HEK293 (cell line): ENCODE measurements around the gene RPL31.

Experiments used
- CTCF ChIA-PET: fragments of 350-600 bp; formaldehyde crosslinking; extraction: SDS; loops from one replicate; lab custom pipeline; 2021; ENCODE audit warnings: antibody characterized with exemption; lab: Yijun Ruan, JAX
- POLR2A ChIA-PET: fragments of 300-600 bp; formaldehyde crosslinking; extraction: SDS; loops from one replicate; lab custom pipeline; 2020; ENCODE audit warnings: antibody characterized with exemption, inconsistent platforms; lab: Yijun Ruan, JAX
- H3K27ac ChIP-seq: fragments of 200-500 bp; sonication (Bioruptor generic); 2 replicates; pipeline ENCODE4 v1.5.1; 2014; ENCODE audit warnings: low read depth, low read length, control low read depth, inconsistent platforms; ENCODE audit errors: extremely low read depth
- H3K36me3 ChIP-seq, 2 experiments: fragments of 200-500 bp in 1 of 2; sonication (Bioruptor generic) in 1 of 2; 1 replicate in 1 of 2; 2 replicates in 1 of 2; pipeline ENCODE4 v1.5.1; 2014 to 2017; ENCODE audit warnings: inconsistent platforms in 2 of 2, low read length in 2 of 2; ENCODE audit not compliant: control insufficient read depth in 2 of 2, insufficient read depth in 1 of 2
- H3K4me1 ChIP-seq: fragments of 200-500 bp; sonication (Bioruptor generic); 2 replicates; pipeline ENCODE4 v1.5.1; 2014; ENCODE audit warnings: mild to moderate bottlenecking, low read length, inconsistent platforms; ENCODE audit not compliant: control insufficient read depth, insufficient read depth
- H3K4me3 ChIP-seq: 2 replicates; pipeline ENCODE4 v1.5.1; 2011; ENCODE audit warnings: low read depth, mild to moderate bottlenecking, control low read depth, low read length, moderate library complexity
- H3K9me3 ChIP-seq: fragments of 200-500 bp; sonication (Bioruptor generic); 2 replicates; pipeline ENCODE4 v1.5.1; 2014; ENCODE audit warnings: low read depth, low read length, inconsistent platforms; ENCODE audit not compliant: control insufficient read depth, insufficient read depth
- GLIS1 ChIP-seq: fragments of 450-650 bp; formaldehyde crosslinking; IDR thresholded peaks from 2 replicates; pipeline ENCODE4 v1.5.1; 2016; ENCODE audit warnings: missing biosample characterization, missing genetic modification characterization
- KLF1 ChIP-seq: fragments of 450-650 bp; formaldehyde crosslinking; IDR thresholded peaks from 2 replicates; pipeline ENCODE4 v1.5.1; 2016; ENCODE audit warnings: missing biosample characterization, missing genetic modification characterization
- ZBTB1 ChIP-seq: fragments of 450-650 bp; formaldehyde crosslinking; IDR thresholded peaks from 2 replicates; pipeline ENCODE4 v1.5.1; 2016; ENCODE audit warnings: missing biosample characterization, missing genetic modification characterization
- ZBTB21 ChIP-seq: fragments of 450-650 bp; formaldehyde crosslinking; IDR thresholded peaks from 2 replicates; pipeline ENCODE4 v1.5.1; 2017; ENCODE audit warnings: missing biosample characterization, missing genetic modification characterization
- ZNF114 ChIP-seq: fragments of 450-650 bp; formaldehyde crosslinking; IDR thresholded peaks from 2 replicates; pipeline ENCODE4 v1.5.0; 2017; ENCODE audit warnings: missing biosample characterization, missing genetic modification characterization
- ZNF121 ChIP-seq: fragments of 450-650 bp; formaldehyde crosslinking; IDR thresholded peaks from 2 replicates; pipeline ENCODE4 v1.5.1; 2016; ENCODE audit warnings: missing biosample characterization, missing genetic modification characterization
- ZNF146 ChIP-seq: fragments of 450-650 bp; formaldehyde crosslinking; IDR thresholded peaks from 2 replicates; pipeline ENCODE4 v1.5.1; 2016; ENCODE audit warnings: missing biosample characterization, missing genetic modification characterization
- ZNF174 ChIP-seq: fragments of 450-650 bp; formaldehyde crosslinking; IDR thresholded peaks from 2 replicates; pipeline ENCODE4 v1.5.0; 2017; ENCODE audit warnings: missing biosample characterization, mild to moderate bottlenecking, missing genetic modification characterization
- ZNF23 ChIP-seq: fragments of 450-650 bp; formaldehyde crosslinking; IDR thresholded peaks from 2 replicates; pipeline ENCODE4 v1.5.1; 2016; ENCODE audit warnings: missing biosample characterization, missing genetic modification characterization, borderline replicate concordance
- ZNF239 ChIP-seq: fragments of 450-650 bp; formaldehyde crosslinking; IDR thresholded peaks from 2 replicates; pipeline ENCODE4 v1.5.1; 2016; ENCODE audit warnings: missing biosample characterization, missing genetic modification characterization
- ZNF26 ChIP-seq: fragments of 450-650 bp; formaldehyde crosslinking; IDR thresholded peaks from 2 replicates; pipeline ENCODE4 v1.5.1; 2016; ENCODE audit warnings: missing biosample characterization, missing genetic modification characterization
- ZNF280D ChIP-seq: fragments of 450-650 bp; formaldehyde crosslinking; IDR thresholded peaks from 2 replicates; pipeline ENCODE4 v1.5.1; 2016; ENCODE audit warnings: missing biosample characterization, missing genetic modification characterization
- ZNF362 ChIP-seq: fragments of 450-650 bp; formaldehyde crosslinking; IDR thresholded peaks from 2 replicates; pipeline ENCODE4 v1.5.1; 2016; ENCODE audit warnings: missing biosample characterization, missing genetic modification characterization
- ZNF510 ChIP-seq: fragments of 450-650 bp; formaldehyde crosslinking; IDR thresholded peaks from 2 replicates; pipeline ENCODE4 v1.5.1; 2018; ENCODE audit warnings: mild to moderate bottlenecking, missing genetic modification characterization, missing biosample characterization; ENCODE audit not compliant: insufficient replicate concordance
- ZNF600 ChIP-seq: fragments of 450-650 bp; formaldehyde crosslinking; IDR thresholded peaks from 2 replicates; pipeline ENCODE4 v1.5.1; 2016; ENCODE audit warnings: missing biosample characterization, missing genetic modification characterization
- ZNF621 ChIP-seq: fragments of 450-650 bp; formaldehyde crosslinking; IDR thresholded peaks from 2 replicates; pipeline ENCODE4 v1.5.1; 2017; ENCODE audit warnings: missing biosample characterization, missing genetic modification characterization
- ZNF626 ChIP-seq: fragments of 450-650 bp; sonication (Bioruptor Pico); formaldehyde crosslinking; IDR thresholded peaks from 2 replicates; pipeline ENCODE4 v1.5.1; 2018; ENCODE audit warnings: missing biosample characterization, missing genetic modification characterization, inconsistent platforms
- ZNF639 ChIP-seq: fragments of 450-650 bp; formaldehyde crosslinking; IDR thresholded peaks from 2 replicates; pipeline ENCODE4 v1.5.1; 2016; ENCODE audit warnings: missing biosample characterization, missing genetic modification characterization
- ZNF677 ChIP-seq: fragments of 450-650 bp; IDR thresholded peaks from 2 replicates; pipeline ENCODE4 v1.5.0; 2018; ENCODE audit warnings: missing biosample characterization, mild to moderate bottlenecking, missing genetic modification characterization, moderate library complexity
- ZSCAN16 ChIP-seq: fragments of 450-650 bp; formaldehyde crosslinking; IDR thresholded peaks from 2 replicates; pipeline ENCODE4 v1.5.1; 2016; ENCODE audit warnings: missing biosample characterization, missing genetic modification characterization
- TF ChIP-seq, protein P1 (sequence below): fragments of 450-650 bp; formaldehyde crosslinking; IDR thresholded peaks from 2 replicates; pipeline ENCODE4 v1.5.1; 2016; ENCODE audit warnings: missing biosample characterization, missing genetic modification characterization

Gene RPL31

DNA sequence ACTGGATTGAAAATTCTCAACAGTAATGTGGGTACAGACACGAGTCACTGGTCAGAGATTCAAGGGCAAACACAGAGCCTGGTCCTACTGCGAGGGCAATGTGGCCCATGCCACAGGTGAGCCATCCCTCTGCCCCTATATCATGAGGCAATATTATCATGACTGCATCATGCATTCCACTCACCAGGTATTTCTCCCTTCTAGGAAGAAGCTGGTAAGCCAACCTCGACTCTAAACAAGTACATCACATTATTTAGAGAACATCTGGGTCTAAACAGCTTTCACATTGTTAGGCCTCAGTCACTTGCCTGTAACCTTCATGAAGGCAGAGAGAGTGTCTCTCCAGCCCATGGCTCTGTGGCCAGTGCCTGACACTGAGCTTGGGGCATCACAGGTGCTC lies 14.6 kb upstream of the RPL31 start:
- ChIA-PET CTCF (interaction anchor here (0.6 to 5.5 kb wide), 4 partner anchors 14 to 378 kb away, joined by 3 to 83 read pairs (median 33); no protein-coding TSS in a partner anchor), POLR2A (interaction anchor here (1.0 kb wide), 1 partner anchor 14 kb away, joined by 5 read pairs; the partner anchor contains the start of gene RPL31)
- Histone ChIP-seq H3K9me3 (no peaks in the 10 kb centered on the region), H3K4me3 (no peak overlapping the region), H3K4me1 (no peaks in the 10 kb centered on the region), H3K27ac (no peak overlapping the region), H3K36me3 (peaks cover 0 to under 1% of the 10 kb centered on the region in 2 experiments; a peak in 1 of 3 replicates)
- TF ChIP-seq ZBTB21 (tag by site-specific recombination) (no peak), ZNF239 (tag by site-specific recombination) (no peak), ZNF121 (no peak), ZNF639 (no peak), ZNF146 (tag by site-specific recombination) (no peak), ZNF621 (no peak), ZNF174 (no peak), ZNF26 (tag by site-specific recombination) (no peak), ZNF677 (tag by site-specific recombination) (no peak), KLF1 (tag by site-specific recombination) (no peak), ZNF23 (tag by site-specific recombination) (no peak)

GRCh38 chr2:100987974-100988373 lies 14.1 kb upstream of the RPL31 start:
- H3K4me3 ChIP-seq: no peak overlapping the region
- ChIA-PET POLR2A (interaction anchor here (1.0 kb wide), 1 partner anchor 14 kb away, joined by 5 read pairs; the partner anchor contains the start of gene RPL31), CTCF (interaction anchor here (0.6 to 5.5 kb wide), 4 partner anchors 14 to 379 kb away, joined by 3 to 83 read pairs (median 33); no protein-coding TSS in a partner anchor)
- H3K4me1 ChIP-seq: no peaks in the 10 kb centered on the region
- H3K36me3 ChIP-seq: no peaks in the 10 kb centered on the region
- H3K9me3 ChIP-seq: no peaks in the 10 kb centered on the region
- no peak overlapping the region for H3K27ac ChIP-seq
- no peak for TF ChIP-seq ZNF510 (tag by site-specific recombination)
- no peak for TF ChIP-seq ZNF600 (tag by site-specific recombination)
- TF ChIP-seq ZNF114 (tag by site-specific recombination): no peak
- no peak for TF ChIP-seq ZSCAN16 (tag by site-specific recombination)
- no peak for TF ChIP-seq ZNF280D (tag by site-specific recombination)
- no peak for TF ChIP-seq GLIS1
- TF ChIP-seq ZBTB1: no peak
- no peak for TF ChIP-seq ZNF362 (tag by site-specific recombination)
- TF ChIP-seq ZNF626: no peak
- TF ChIP-seq, protein P1, sequence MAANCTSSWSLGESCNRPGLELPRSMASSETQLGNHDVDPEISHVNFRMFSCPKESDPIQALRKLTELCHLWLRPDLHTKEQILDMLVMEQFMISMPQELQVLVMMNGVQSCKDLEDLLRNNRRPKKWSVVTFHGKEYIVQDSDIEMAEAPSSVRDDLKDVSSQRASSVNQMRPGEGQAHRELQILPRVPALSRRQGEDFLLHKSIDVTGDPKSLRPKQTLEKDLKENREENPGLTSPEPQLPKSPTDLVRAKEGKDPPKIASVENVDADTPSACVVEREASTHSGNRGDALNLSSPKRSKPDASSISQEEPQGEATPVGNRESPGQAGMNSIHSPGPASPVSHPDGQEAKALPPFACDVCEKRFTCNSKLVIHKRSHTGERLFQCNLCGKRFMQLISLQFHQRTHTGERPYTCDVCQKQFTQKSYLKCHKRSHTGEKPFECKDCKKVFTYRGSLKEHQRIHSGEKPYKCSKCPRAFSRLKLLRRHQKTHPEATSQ (tag by site-specific recombination): no peak
- TF ChIP-seq, all 188 proteins: peak for 0
